HepG2 (cell line): ENCODE data around the gene C14orf93. TPM values are rescaled to one million over a fixed set of nuclear protein-coding genes. Genes with fewer than 3 reads are reported as not detected.

Experiments
- CAMTA2 ChIP-seq: sonication (generic); formaldehyde crosslinking; IDR thresholded peaks from 2 replicates; pipeline ENCODE4 v1.4.0; 2020; ENCODE audit warnings: mild to moderate bottlenecking, missing genetic modification reagents, borderline replicate concordance
- CC2D1A ChIP-seq: sonication (generic); formaldehyde crosslinking; IDR thresholded peaks from 2 replicates; pipeline ENCODE4 v1.8.1; 2023; ENCODE audit warnings: mild to moderate bottlenecking, missing genetic modification reagents
- CREB1 ChIP-seq, 2 experiments: fragments of 450-650 bp in 1 of 2; IDR thresholded peaks; 2 replicates each; pipeline ENCODE4 v1.6.1; 2016 to 2017; ENCODE audit warnings: control low read depth in 1 of 2, mild to moderate bottlenecking in 1 of 2, missing compliant biosample characterization in 1 of 2, missing genetic modification characterization in 1 of 2
- ELF4 ChIP-seq: sonication (generic); formaldehyde crosslinking; IDR thresholded peaks from 2 replicates; pipeline ENCODE4 v1.5.0; 2020; ENCODE audit warnings: missing genetic modification reagents, mild to moderate bottlenecking, moderate library complexity, borderline replicate concordance
- FOXM1 ChIP-seq: sonication (generic); formaldehyde crosslinking; IDR thresholded peaks from 2 replicates; pipeline ENCODE4 v1.5.0; 2020; ENCODE audit warnings: missing genetic modification reagents
- HNRNPLL ChIP-seq: fragments of 200-400 bp; formaldehyde crosslinking; IDR thresholded peaks from 2 replicates; pipeline ENCODE4 v1.6.1; 2017; ENCODE audit warnings: mild to moderate bottlenecking, low read depth, low read length; ENCODE audit not compliant: poor library complexity, severe bottlenecking
- HNRNPUL1 ChIP-seq: fragments of 200-400 bp; formaldehyde crosslinking; IDR thresholded peaks from 2 replicates; pipeline ENCODE4 v1.6.1; 2017; ENCODE audit warnings: low read depth, mild to moderate bottlenecking, low read length, moderate library complexity
- KDM4B ChIP-seq: sonication (generic); formaldehyde crosslinking; IDR thresholded peaks from 2 replicates; pipeline ENCODE4 v1.4.0; 2020; ENCODE audit warnings: missing genetic modification reagents
- LCORL ChIP-seq, 2 experiments: fragments of 450-650 bp in 1 of 2; sonication (generic) in 1 of 2; formaldehyde crosslinking in 1 of 2; IDR thresholded peaks; 2 replicates each; pipeline versions ENCODE4 v1.5.0 to v1.6.1; 2017 to 2020; ENCODE audit warnings: antibody characterized with exemption in 1 of 2, missing genetic modification reagents in 1 of 2
- PAF1 ChIP-seq: IDR thresholded peaks from 2 replicates; pipeline ENCODE4 v1.6.1; 2016; ENCODE audit warnings: missing genetic modification reagents, missing compliant biosample characterization
- PRDM10 ChIP-seq: sonication (generic); formaldehyde crosslinking; IDR thresholded peaks from 2 replicates; pipeline ENCODE4 v1.4.0; 2020; ENCODE audit warnings: low read depth, missing genetic modification reagents
- REPIN1 ChIP-seq: sonication (generic); formaldehyde crosslinking; IDR thresholded peaks from 2 replicates; pipeline ENCODE4 v1.8.0; 2022; ENCODE audit warnings: missing genetic modification reagents, low read depth, mild to moderate bottlenecking, borderline replicate concordance
- SKI ChIP-seq: fragments of 450-650 bp; IDR thresholded peaks from one replicate; pipeline ENCODE4 v1.6.1; 2018; ENCODE audit warnings: mild to moderate bottlenecking; ENCODE audit not compliant: partially characterized antibody
- SRSF1 ChIP-seq: fragments of 200-400 bp; formaldehyde crosslinking; optimal IDR thresholded peaks from 2 replicates; pipeline ENCODE3; 2017; ENCODE audit warnings: mild to moderate bottlenecking, low read depth, low read length, moderate library complexity
- ZFP36L2 ChIP-seq: sonication (generic); formaldehyde crosslinking; IDR thresholded peaks from 2 replicates; pipeline ENCODE4 v1.4.0; 2020; ENCODE audit warnings: missing genetic modification reagents
- ZNF20 ChIP-seq: sonication (generic); formaldehyde crosslinking; IDR thresholded peaks from 2 replicates; pipeline ENCODE4 v1.4.0; 2020; ENCODE audit warnings: mild to moderate bottlenecking, moderate library complexity, missing genetic modification reagents
- ZNF224 ChIP-seq: sonication (generic); formaldehyde crosslinking; IDR thresholded peaks from 2 replicates; pipeline ENCODE4 v1.5.0; 2020; ENCODE audit warnings: mild to moderate bottlenecking, missing genetic modification reagents
- ZNF251 ChIP-seq: sonication (generic); formaldehyde crosslinking; IDR thresholded peaks from 2 replicates; pipeline ENCODE4 v1.9.0; 2021; ENCODE audit warnings: mild to moderate bottlenecking, missing genetic modification reagents
- ZNF609 ChIP-seq: sonication (generic); formaldehyde crosslinking; IDR thresholded peaks from 2 replicates; pipeline ENCODE4 v1.4.0; 2020; ENCODE audit warnings: mild to moderate bottlenecking, missing genetic modification reagents, borderline replicate concordance
- ZNF790 ChIP-seq: sonication (generic); formaldehyde crosslinking; IDR thresholded peaks from 2 replicates; pipeline ENCODE4 v1.8.0; 2022; ENCODE audit warnings: missing genetic modification reagents, mild to moderate bottlenecking, borderline replicate concordance
- ZSCAN31 ChIP-seq: sonication (generic); formaldehyde crosslinking; IDR thresholded peaks from 2 replicates; pipeline ENCODE4 v1.5.0; 2020; ENCODE audit warnings: low read depth, mild to moderate bottlenecking, missing genetic modification reagents
- polyA plus RNA-seq, 8 experiments: library from polyadenylated mRNA; depleted of rRNA in 3 of 8; stranded (reverse) in 7 of 8; unstranded in 1 of 8; fragments of >200 nt; fragmentation: Illumina TruSeq in 4 of 8; extraction: Trizol in 4 of 8; gene quantifications; 2 replicates each; pipeline versions ENCODE4 v1.2.1 to v1.2.3, GENCODE V29; 2011 to 2016; ENCODE audit warnings: low read depth in 4 of 8, missing spikeins in 1 of 8, mixed read lengths in 1 of 8; ENCODE audit not compliant: insufficient read depth in 1 of 8
- total RNA-seq, 5 experiments: library from RNA; depleted of rRNA; stranded (reverse); fragments of >200 nt; fragmentation: Illumina TruSeq; extraction: Trizol; gene quantifications; 2 replicates each; pipeline ENCODE4 v1.2.3, GENCODE V29; 2016; ENCODE audit warnings: low read depth in 1 of 5

Gene C14orf93
- total and polyA plus RNA-seq, 2 of the 13 experiments (the other 11 are each of a cell fraction or from before 2014, with no cell fraction given), result 11.4 to 22.5 TPM

GRCh38 chr14:22973217-22974032 lies 36.5 kb downstream of the C14orf93 start (continued):
- TF ChIP-seq ELF4 (CRISPR knock-in tag), result no peak
- no peak for TF ChIP-seq ZNF790 (CRISPR knock-in tag)
- no peak for TF ChIP-seq KDM4B (CRISPR knock-in tag)
- TF ChIP-seq ZNF251 (CRISPR knock-in tag), result no peak
- TF ChIP-seq ZSCAN31 (CRISPR knock-in tag), result no peak; the same call in 1 of the 2 replicates
- TF ChIP-seq ZFP36L2 (CRISPR knock-in tag), result no peak
- no peak for TF ChIP-seq HNRNPUL1
- no peak for TF ChIP-seq CC2D1A
- no peak for TF ChIP-seq FOXM1 (CRISPR knock-in tag)
- no peak for TF ChIP-seq SRSF1
- no peak for TF ChIP-seq LCORL (IDR thresholded peaks at IDR 0.05)
- TF ChIP-seq LCORL (CRISPR knock-in tag; IDR thresholded peaks at IDR 0.05), result no peak
- TF ChIP-seq PRDM10, result 0 out of 2 replicates have a peak, but pooled peaks have one; percentile 22
- no peak for TF ChIP-seq REPIN1
- no peak for TF ChIP-seq ZNF20 (CRISPR knock-in tag)
- TF ChIP-seq HNRNPLL, result no peak
- no peak for TF ChIP-seq CAMTA2
- TF ChIP-seq ZNF609, result peak; percentile 20; the same call in 1 of the 2 replicates
- no peak for TF ChIP-seq ZNF224 (CRISPR knock-in tag)
- TF ChIP-seq PAF1 (CRISPR knock-in tag), result peak; percentile 92
- no peak for TF ChIP-seq CREB1 (IDR thresholded peaks at IDR 0.05)
- no peak for TF ChIP-seq CREB1 (CRISPR knock-in tag; IDR thresholded peaks at IDR 0.05)
- no peak for TF ChIP-seq SKI
